HFFc6 (cell line): ENCODE results near the gene ITGB3BP. TPM values are rescaled to one million over a fixed set of nuclear protein-coding genes. Genes with fewer than 3 reads are reported as not detected.
"Not testable (repeated sequence)": the region's sequence is repeated elsewhere in the genome, so short reads cannot be mapped to it uniquely, and the experiment has no call there.

ENCODE experiments used
- DNase-seq: peaks from one replicate; pipeline ENCODE4 v3.0.0-alpha.2; 2018
- H3K27ac Mint-ChIP-seq: 2 replicates; pipeline ENCODE4 v1.8.0; 2020; ENCODE audit warnings: mild to moderate bottlenecking, mixed read lengths
- H3K27me3 Mint-ChIP-seq: 2 replicates; pipeline ENCODE4 v1.8.0; 2021; ENCODE audit warnings: mild to moderate bottlenecking, moderate library complexity, mixed read lengths; ENCODE audit not compliant: insufficient read depth
- H3K36me3 Mint-ChIP-seq: 2 replicates; pipeline ENCODE4 v1.8.0; 2021; ENCODE audit warnings: low read depth, mixed read lengths
- H3K4me1 Mint-ChIP-seq: 2 replicates; pipeline ENCODE4 v1.8.0; 2020; ENCODE audit warnings: low read depth, mixed read lengths
- H3K4me3 Mint-ChIP-seq: 2 replicates; pipeline ENCODE4 v1.8.0; 2020; ENCODE audit warnings: mild to moderate bottlenecking, moderate library complexity, mixed read lengths
- H3K9me3 Mint-ChIP-seq: 2 replicates; pipeline ENCODE4 v1.8.0; 2020; ENCODE audit warnings: mild to moderate bottlenecking, mixed read lengths
- CTCF ChIP-seq: fragments of 200-600 bp; sonication (generic); IDR thresholded peaks from 2 replicates; pipeline ENCODE4 v1.5.0; 2021; ENCODE audit warnings: antibody characterized with exemption, mild to moderate bottlenecking
- total RNA-seq, 6 experiments: library from RNA; stranded (reverse); fragmentation: NEBNext Ultra II Directional; extraction: Animal tissue kit (Norgen Biotek cat#: 25700); gene quantifications; 2 replicates in 1 of 6; 3 replicates in 5 of 6; pipeline ENCODE4 v1.2.3, GENCODE V29; 2021

Gene ITGB3BP
- total RNA-seq, 6 experiments from 2014 or later, result 16.7 to 25.1 (median 22.3) TPM

GRCh38 chr1:63487336-63488065 lies 35.5 kb downstream of the ITGB3BP start:
- Mint-ChIP-seq H3K4me3 (no peak overlapping the region), H3K36me3 (no peaks in the 10 kb centered on the region), H3K27ac (peak overlapping the region; percentile 67; the same call in 1 of the 2 replicates), H3K9me3 (no peaks in the 10 kb centered on the region), H3K4me1 (peaks cover 8% of the 10 kb centered on the region; the same call in 1 of the 2 replicates), H3K27me3 (no peaks in the 10 kb centered on the region)
- DNase-seq, result peak; percentile 30
- no peak for TF ChIP-seq CTCF

- Mint-ChIP-seq H3K27me3 (no peaks in the 10 kb centered on the region), H3K4me3 (no peak overlapping the region), H3K27ac (no peak overlapping the region), H3K4me1 (peaks cover 8% of the 10 kb centered on the region; the same call in 1 of the 2 replicates), H3K36me3 (no peaks in the 10 kb centered on the region), H3K9me3 (no peaks in the 10 kb centered on the region)
- no peak for TF ChIP-seq CTCF
- no peak for DNase-seq
Observed at GRCh38 chr1:63486629-63487028, 36.4 kb downstream of the ITGB3BP start.

- Mint-ChIP-seq H3K9me3 (no peaks in the 10 kb centered on the region), H3K27me3 (no peaks in the 10 kb centered on the region), H3K27ac (no peak overlapping the region), H3K36me3 (no peaks in the 10 kb centered on the region), H3K4me1 (peaks cover 12% of the 10 kb centered on the region), H3K4me3 (no peak overlapping the region)
- TF ChIP-seq CTCF, result no peak
- no peak for DNase-seq
Observed at GRCh38 chr1:63480057-63480456, 43.0 kb downstream of the ITGB3BP start.

GRCh38 chr1:63475761-63476160 lies 47.3 kb downstream of the ITGB3BP start:
- 0 out of 2 replicates have a peak overlapping the region, but pooled peaks have one; percentile 18 for H3K27ac Mint-ChIP-seq
- no peaks in the 10 kb centered on the region for H3K9me3 Mint-ChIP-seq
- no peaks in the 10 kb centered on the region for H3K27me3 Mint-ChIP-seq
- H3K36me3 Mint-ChIP-seq, result peaks cover 1% of the 10 kb centered on the region
- DNase-seq, result no peak
- no peak overlapping the region for H3K4me3 Mint-ChIP-seq
- no peak for TF ChIP-seq CTCF
- H3K4me1 Mint-ChIP-seq, result peaks cover 12% of the 10 kb centered on the region

GRCh38 chr1:63468683-63469082 lies 54.3 kb downstream of the ITGB3BP start:
- peaks cover 14% of the 10 kb centered on the region for H3K36me3 Mint-ChIP-seq
- not testable (repeated sequence) for DNase-seq, H3K9me3 Mint-ChIP-seq, H3K4me1 Mint-ChIP-seq, H3K27me3 Mint-ChIP-seq, H3K27ac Mint-ChIP-seq, H3K4me3 Mint-ChIP-seq

GRCh38 chr1:63466759-63467158 lies 56.3 kb downstream of the ITGB3BP start:
- no peak overlapping the region for H3K4me3 Mint-ChIP-seq
- peaks cover 30% of the 10 kb centered on the region for H3K36me3 Mint-ChIP-seq
- peaks cover 9% of the 10 kb centered on the region for H3K9me3 Mint-ChIP-seq
- no peak overlapping the region for H3K27ac Mint-ChIP-seq
- DNase-seq, result no peak
- peaks cover 14% of the 10 kb centered on the region for H3K4me1 Mint-ChIP-seq
- H3K27me3 Mint-ChIP-seq, result no peaks in the 10 kb centered on the region
- TF ChIP-seq CTCF, result no peak
